ENCODE results near the gene ARID3A.

DNA sequence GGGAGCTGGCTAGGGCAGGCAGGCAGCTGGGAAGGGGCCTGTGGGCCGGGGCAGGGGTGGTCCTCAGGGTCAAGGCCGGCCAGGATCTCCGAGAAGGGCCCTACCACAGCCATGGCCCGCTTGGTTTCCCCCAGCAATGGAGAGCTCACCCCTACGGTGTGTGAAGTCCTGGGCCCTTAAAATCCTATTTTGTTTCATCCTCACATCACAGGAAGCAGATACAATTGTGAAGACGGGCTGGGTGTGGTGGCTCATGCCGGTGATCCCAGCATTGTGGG, 23.8 kb upstream of the ARID3A start:
- TF ChIP-seq POLR2AphosphoS5 (IDR thresholded peaks at IDR 0.05; ENCODE audit: borderline replicate concordance, low read depth, low read length), result no peak
- TF ChIP-seq EZH2 (IDR thresholded peaks at IDR 0.05), result no peak

All from SK-N-MC (cell line).